A549 (cell line): ENCODE data around the gene TMEM198. TPM values are rescaled to one million over a fixed set of nuclear protein-coding genes. Genes with fewer than 3 reads are reported as not detected.

ENCODE experiments used
- ATAC-seq, 2 experiments: fragments of 200-7000 bp in 1 of 2; fragments of >200 bp in 1 of 2; cut with Nextera tagmentation in 1 of 2; cut with Tn5 transposase in 1 of 2; 3 replicates each; pipeline versions ENCODE4 v1.8.0 to v1.9.1; 2018 to 2020; ENCODE audit warnings: mild to moderate bottlenecking in 1 of 2, moderate library complexity in 1 of 2
- CTCF ChIA-PET: fragments of 300-600 bp; sonication (Branson Sonifier 250); formaldehyde crosslinking; extraction: SDS; loops from one replicate; lab custom pipeline; 2021; ENCODE audit warnings: antibody characterized with exemption, inconsistent platforms; lab: Yijun Ruan, JAX
- POLR2A ChIA-PET: fragments of 350-600 bp; formaldehyde crosslinking; extraction: SDS; loops from one replicate; lab custom pipeline; 2021; ENCODE audit warnings: antibody characterized with exemption, inconsistent platforms; lab: Yijun Ruan, JAX
- DNase-seq, 2 experiments: peaks; one replicate each; pipeline versions ENCODE4 v3.0.0 to v3.0.0-alpha.2; 2011 to 2016; ENCODE audit warnings: low read depth in 1 of 2, low spot score in 1 of 2
- FAIRE-seq: peaks from 2 replicates; lab custom pipeline; 2011; peaks lifted over from hg19 to GRCh38; lab: Jason Lieb, UNC
- H3K27ac ChIP-seq, 2 experiments: fragments of >200 bp; sonication (Bioruptor Twin); formaldehyde crosslinking; 3 replicates each; pipeline ENCODE4 v1.5.1; 2016 to 2017
- H3K4me1 ChIP-seq: fragments of >200 bp; sonication (Bioruptor Twin); formaldehyde crosslinking; 3 replicates; pipeline ENCODE4 v1.6.1; 2016
- H3K4me2 ChIP-seq: fragments of >200 bp; sonication (Bioruptor Twin); formaldehyde crosslinking; 3 replicates; pipeline ENCODE4 v1.6.1; 2016
- H3K4me3 ChIP-seq: fragments of >200 bp; sonication (Bioruptor Twin); formaldehyde crosslinking; 3 replicates; pipeline ENCODE4 v1.5.1; 2016
- H3K9me3 ChIP-seq: fragments of >200 bp; sonication (Bioruptor Twin); formaldehyde crosslinking; 3 replicates; pipeline ENCODE4 v1.6.1; 2016
- ATOH8 ChIP-seq: fragments of 250-450 bp; sonication (Bioruptor Pico); IDR thresholded peaks from 2 replicates; pipeline ENCODE4 v1.5.0; 2020; ENCODE audit warnings: low read depth, mild to moderate bottlenecking, moderate library complexity
- BCL3 ChIP-seq: fragments of >200 bp; sonication (Bioruptor Twin); formaldehyde crosslinking; IDR thresholded peaks from 3 replicates; pipeline ENCODE4 v1.6.1; 2016
- CBX8 ChIP-seq: fragments of 200-600 bp; sonication (generic); IDR thresholded peaks from 2 replicates; pipeline ENCODE4 v1.6.1; 2016
- CTCF ChIP-seq: fragments of >200 bp; sonication (Bioruptor Twin); formaldehyde crosslinking; IDR thresholded peaks from 3 replicates; pipeline ENCODE4 v1.5.1; 2016
- EHF ChIP-seq: fragments of 250-450 bp; sonication (Bioruptor Pico); IDR thresholded peaks from 2 replicates; pipeline ENCODE4 v1.5.0; 2020; ENCODE audit warnings: mild to moderate bottlenecking
- ELK1 ChIP-seq: fragments of 150-350 bp; IDR thresholded peaks from 2 replicates; pipeline ENCODE4 v1.6.1; 2014; ENCODE audit warnings: low read depth, mild to moderate bottlenecking, low read length
- EP300 ChIP-seq, 2 experiments: fragments of >200 bp; sonication (Bioruptor Twin); formaldehyde crosslinking; IDR thresholded peaks; 2 replicates in 1 of 2; 3 replicates in 1 of 2; pipeline ENCODE4 v1.6.1; 2016 to 2017
- FOSB ChIP-seq: fragments of 250-450 bp; sonication (Bioruptor Pico); IDR thresholded peaks from 2 replicates; pipeline ENCODE4 v1.5.0; 2020; ENCODE audit warnings: mild to moderate bottlenecking, moderate library complexity
- HEYL ChIP-seq: fragments of 250-450 bp; sonication (Bioruptor Pico); IDR thresholded peaks from 2 replicates; pipeline ENCODE4 v1.8.0; 2021; ENCODE audit warnings: mild to moderate bottlenecking, moderate library complexity
- HOXB13 ChIP-seq: fragments of 250-450 bp; sonication (Bioruptor Pico); IDR thresholded peaks from 2 replicates; pipeline ENCODE4 v1.5.0; 2020; ENCODE audit warnings: low read depth, mild to moderate bottlenecking, moderate library complexity
- HOXB5 ChIP-seq: fragments of 250-450 bp; sonication (Bioruptor Pico); IDR thresholded peaks from 2 replicates; pipeline ENCODE4 v1.5.0; 2020; ENCODE audit warnings: mild to moderate bottlenecking, moderate library complexity
- KDM5A ChIP-seq: fragments of 200-600 bp; sonication (generic); IDR thresholded peaks from 2 replicates; pipeline ENCODE4 v1.6.1; 2016; ENCODE audit warnings: antibody characterized with exemption, mild to moderate bottlenecking
- MAX ChIP-seq: IDR thresholded peaks from 2 replicates; pipeline ENCODE4 v1.6.1; 2012
- NFE2L2 ChIP-seq: fragments of 150-350 bp; conservative IDR thresholded peaks from 2 replicates; pipeline ENCODE4 v1.6.1; 2014; ENCODE audit warnings: low read length
- POLR2AphosphoS2 ChIP-seq: conservative IDR thresholded peaks from 2 replicates; pipeline ENCODE4 v1.6.1; 2012; ENCODE audit warnings: low read length, improper control_type of control experiment, inconsistent platforms
- RCOR1 ChIP-seq: fragments of 150-350 bp; IDR thresholded peaks from 2 replicates; pipeline ENCODE4 v1.6.1; 2014; ENCODE audit warnings: antibody characterized with exemption, low read length, low read depth
- REST ChIP-seq: fragments of 200-600 bp; sonication (generic); IDR thresholded peaks from 2 replicates; pipeline ENCODE4 v1.6.1; 2016; ENCODE audit warnings: antibody characterized with exemption, mild to moderate bottlenecking, moderate library complexity
- TFCP2L1 ChIP-seq: fragments of 250-450 bp; sonication (Bioruptor Pico); IDR thresholded peaks from 2 replicates; pipeline ENCODE4 v1.5.0; 2021; ENCODE audit warnings: mild to moderate bottlenecking
- TP53 ChIP-seq: fragments of 250-450 bp; sonication (Bioruptor Pico); IDR thresholded peaks from 2 replicates; pipeline ENCODE4 v1.5.0; 2021; ENCODE audit warnings: mild to moderate bottlenecking, moderate library complexity
- ZNF302 ChIP-seq: fragments of 250-450 bp; sonication (Bioruptor Pico); IDR thresholded peaks from 2 replicates; pipeline ENCODE4 v1.9.0; 2021; ENCODE audit warnings: inconsistent platforms, mild to moderate bottlenecking, moderate library complexity
- ZSCAN20 ChIP-seq: fragments of 250-450 bp; sonication (Bioruptor Pico); IDR thresholded peaks from 2 replicates; pipeline ENCODE4 v1.8.0; 2022; ENCODE audit warnings: mild to moderate bottlenecking, moderate library complexity
- WGBS: methylation state at CpG from one replicate; pipeline ENCODE4 v1.1.6; 2017; ENCODE audit errors: missing lambda C conversion rate; 5-methylcytosine and 5-hydroxymethylcytosine counted together
- polyA plus RNA-seq, 4 experiments: library from polyadenylated mRNA; depleted of rRNA in 3 of 4; stranded (reverse); fragments of >200 nt; fragmentation: RNase III in 1 of 4; extraction: RNeasy Plus Mini Kit Qiagen cat#74134 plus additional on column Dnase treatment in 1 of 4; gene quantifications; 2 replicates in 3 of 4; 3 replicates in 1 of 4; pipeline ENCODE4 v1.2.3, GENCODE V29; 2011 to 2017

TMEM198 gene
- polyA plus RNA-seq, 2 of the 4 experiments (the other 2 are of a cell fraction), result 0.31 to 0.37 TPM

GRCh38 chr2:219563271-219563928 lies 19.6 kb downstream of the TMEM198 start:
- no peak overlapping the region for H3K27ac ChIP-seq
- H3K9me3 ChIP-seq, result no peaks in the 10 kb centered on the region
- FAIRE-seq, result no peak
- TF ChIP-seq KDM5A, result no peak
- no peak for TF ChIP-seq BCL3
- no peak for TF ChIP-seq ZSCAN20 (CRISPR knock-in tag)
- no peak for TF ChIP-seq ELK1
- TF ChIP-seq REST, result no peak
- TF ChIP-seq EP300 (IDR thresholded peaks at IDR 0.05), result no peak
- no peak for TF ChIP-seq HOXB13 (CRISPR knock-in tag)
- TF ChIP-seq ATOH8, result no peak
- no peak for TF ChIP-seq MAX
- TF ChIP-seq TP53, result no peak
- no peak for TF ChIP-seq HEYL
- TF ChIP-seq HOXB5, result no peak
- WGBS, result 87% methylated on average over 20 of the region's 20 CpGs
- H3K4me2 ChIP-seq, result no peak overlapping the region
- CTCF ChIA-PET, result interaction anchor here (1.3 to 6.0 kb wide), 5 partner anchors 13 to 78 kb away, joined by 3 to 77 read pairs (median 19); partner anchors contain the start of genes CHPF and TMEM198
- DNase-seq, result no peak
- H3K4me1 ChIP-seq, result no peaks in the 10 kb centered on the region
- no peak overlapping the region for H3K4me3 ChIP-seq
- POLR2A ChIA-PET, result no interaction called here
- no peak for ATAC-seq

- POLR2A ChIA-PET, result no interaction called here
- no peak for FAIRE-seq
- CTCF ChIA-PET, result interaction anchor here (2.2 to 6.0 kb wide), 3 partner anchors 11 to 24 kb away, joined by 5 to 77 read pairs (median 10); partner anchors contain the start of genes CHPF and TMEM198
- TF ChIP-seq REST (no peak), ZNF302 (CRISPR knock-in tag) (no peak), RCOR1 (no peak), POLR2AphosphoS2 (no peak), CBX8 (no peak), FOSB (CRISPR knock-in tag) (no peak), TFCP2L1 (no peak), MAX (no peak), NFE2L2 (no peak), CTCF (no peak), EHF (CRISPR knock-in tag) (no peak), ZSCAN20 (CRISPR knock-in tag) (no peak)
These were observed 21.6 kb downstream of the TMEM198 start for GRCh38 chr2:219565130-219566080.

More at GRCh38 chr2:219565130-219566080, 21.6 kb downstream of the TMEM198 start:
- no peak for ATAC-seq
- WGBS, result 84% methylated on average over 21 of the region's 21 CpGs
- no peak for DNase-seq
- H3K4me2 ChIP-seq, result no peak overlapping the region
- no peak overlapping the region for H3K4me3 ChIP-seq
- peaks cover 5% of the 10 kb centered on the region; the same call in 1 of the 3 replicates for H3K4me1 ChIP-seq
- H3K9me3 ChIP-seq, result no peaks in the 10 kb centered on the region
- H3K27ac ChIP-seq, result no peak overlapping the region
